Measurements from ENCODE around the gene CD79A. TPM values are rescaled to one million over a fixed set of nuclear protein-coding genes. Genes with fewer than 3 reads are reported as not detected.

CD79A gene
- total RNA-seq, 1 experiment from 2014 or later: 0.59 TPM

DNA sequence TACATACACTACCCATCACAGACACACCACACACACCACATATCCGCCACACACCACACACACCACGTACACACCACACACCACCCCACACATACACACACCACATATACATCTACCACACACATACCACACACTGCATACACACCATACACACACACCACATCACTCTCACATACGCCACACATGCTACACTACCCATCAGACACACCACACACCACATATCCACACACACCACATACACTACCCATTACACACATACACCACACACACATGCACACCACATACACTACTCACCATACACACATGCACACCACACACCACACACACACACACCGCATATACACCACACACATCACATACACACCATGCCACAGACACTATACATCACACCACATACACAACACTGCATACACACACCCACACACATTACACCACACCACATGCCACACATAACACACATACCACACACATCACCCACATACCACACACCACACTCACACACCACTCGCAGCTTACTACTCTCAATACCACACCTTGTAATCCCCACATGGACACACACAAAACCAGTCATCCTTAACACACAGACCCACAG, 41.7 kb downstream of the CD79A start:
- Histone ChIP-seq H3K27me3 (ENCODE audit: insufficient read depth, low read depth) (peaks cover 44% of the 10 kb centered on the region), H3K9me3 (ENCODE audit: insufficient read depth, low read depth) (no peaks in the 10 kb centered on the region), H3K4me3 (no peak overlapping the region), H3K27ac (no peak overlapping the region), H3K4me2 (no peak overlapping the region), H3K36me3 (ENCODE audit: low read depth) (no peaks in the 10 kb centered on the region), H4K20me1 (ENCODE audit: insufficient read depth) (no peaks in the 10 kb centered on the region), H3K9me2 (ENCODE audit: insufficient read depth) (no peaks in the 10 kb centered on the region), H3K4me1 (replicated peaks; ENCODE audit: insufficient read depth) (no peaks in the 10 kb centered on the region), H3K79me2 (ENCODE audit: low read depth) (no peaks in the 10 kb centered on the region), H2AFZ (no peak overlapping the region), H3F3A (ENCODE audit: insufficient read depth, low read depth) (peaks cover 20% of the 10 kb centered on the region; the same call in 1 of the 2 replicates)
- intact Hi-C loops (cut with micrococcal nuclease; ENCODE audit: unreplicated experiment): no loop called here
- POLR2A ChIA-PET (ENCODE audit: unreplicated experiment): no interaction called here
- CTCF ChIA-PET: no interaction called here
- no TSS peak for BruUV-seq (replicated peaks)
- TF ChIP-seq, protein P1, sequence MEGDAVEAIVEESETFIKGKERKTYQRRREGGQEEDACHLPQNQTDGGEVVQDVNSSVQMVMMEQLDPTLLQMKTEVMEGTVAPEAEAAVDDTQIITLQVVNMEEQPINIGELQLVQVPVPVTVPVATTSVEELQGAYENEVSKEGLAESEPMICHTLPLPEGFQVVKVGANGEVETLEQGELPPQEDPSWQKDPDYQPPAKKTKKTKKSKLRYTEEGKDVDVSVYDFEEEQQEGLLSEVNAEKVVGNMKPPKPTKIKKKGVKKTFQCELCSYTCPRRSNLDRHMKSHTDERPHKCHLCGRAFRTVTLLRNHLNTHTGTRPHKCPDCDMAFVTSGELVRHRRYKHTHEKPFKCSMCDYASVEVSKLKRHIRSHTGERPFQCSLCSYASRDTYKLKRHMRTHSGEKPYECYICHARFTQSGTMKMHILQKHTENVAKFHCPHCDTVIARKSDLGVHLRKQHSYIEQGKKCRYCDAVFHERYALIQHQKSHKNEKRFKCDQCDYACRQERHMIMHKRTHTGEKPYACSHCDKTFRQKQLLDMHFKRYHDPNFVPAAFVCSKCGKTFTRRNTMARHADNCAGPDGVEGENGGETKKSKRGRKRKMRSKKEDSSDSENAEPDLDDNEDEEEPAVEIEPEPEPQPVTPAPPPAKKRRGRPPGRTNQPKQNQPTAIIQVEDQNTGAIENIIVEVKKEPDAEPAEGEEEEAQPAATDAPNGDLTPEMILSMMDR (conservative IDR thresholded peaks at IDR 0.05): no peak
- TF ChIP-seq EZH2 (IDR thresholded peaks at IDR 0.05; ENCODE audit: low read depth): no peak
- DNase-seq: no peak

DNA sequence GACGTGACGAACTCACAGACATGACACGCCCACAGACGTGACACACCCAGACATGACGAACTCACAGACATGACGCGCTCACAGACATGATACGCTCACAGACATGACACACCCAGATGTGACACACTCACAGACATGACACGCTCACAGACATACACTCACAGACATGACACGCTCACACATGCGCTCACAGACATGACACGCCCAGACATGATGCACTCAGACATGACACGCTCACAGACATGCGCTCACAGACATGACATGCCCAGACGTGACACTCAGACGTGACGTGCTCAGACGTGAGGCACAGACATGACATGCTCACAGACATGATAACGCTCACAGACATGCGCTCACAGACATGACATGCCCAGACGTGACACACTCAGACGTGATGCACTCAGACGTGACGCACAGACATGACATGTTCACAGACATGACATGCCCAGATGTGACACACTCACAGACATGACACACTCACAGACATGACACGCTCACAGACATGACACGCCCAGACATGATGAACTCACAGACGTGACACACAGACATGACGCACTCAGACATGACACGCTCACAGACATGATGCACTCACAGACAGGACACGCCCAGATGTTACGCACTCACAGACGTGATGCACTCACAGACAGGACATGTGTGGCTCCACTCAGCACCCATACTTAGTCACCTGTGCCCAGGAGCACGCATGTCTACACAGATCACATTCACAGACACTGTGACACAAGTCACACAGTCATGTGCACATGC, 43.1 kb downstream of the CD79A start:
- H3K36me3 ChIP-seq (ENCODE audit: low read depth): no peaks in the 10 kb centered on the region
- H3K9me3 ChIP-seq (ENCODE audit: insufficient read depth, low read depth): no peaks in the 10 kb centered on the region
- H3K4me1 ChIP-seq (replicated peaks; ENCODE audit: insufficient read depth): no peaks in the 10 kb centered on the region
- intact Hi-C loops (cut with micrococcal nuclease; ENCODE audit: unreplicated experiment): no loop called here
- H3K4me3 ChIP-seq: no peak overlapping the region
- DNase-seq: no peak
- H3K79me2 ChIP-seq (ENCODE audit: low read depth): no peaks in the 10 kb centered on the region
- peaks cover 29% of the 10 kb centered on the region; the same call in 1 of the 2 replicates for H3F3A ChIP-seq (ENCODE audit: insufficient read depth, low read depth)
- no peak for TF ChIP-seq EZH2 (IDR thresholded peaks at IDR 0.05; ENCODE audit: low read depth)
- TF ChIP-seq, protein P1 (conservative IDR thresholded peaks at IDR 0.05): no peak
- H2AFZ ChIP-seq: no peak overlapping the region
- H3K27me3 ChIP-seq (ENCODE audit: insufficient read depth, low read depth): peaks cover 49% of the 10 kb centered on the region
- H3K9me2 ChIP-seq (ENCODE audit: insufficient read depth): no peaks in the 10 kb centered on the region
- BruUV-seq (replicated peaks): no TSS peak
- no peak overlapping the region for H3K4me2 ChIP-seq
- CTCF ChIA-PET: no interaction called here
- H3K27ac ChIP-seq: no peak overlapping the region
- H4K20me1 ChIP-seq (ENCODE audit: insufficient read depth): no peaks in the 10 kb centered on the region
- POLR2A ChIA-PET (ENCODE audit: unreplicated experiment): interaction anchor here (0.6 kb wide), 1 partner anchor 45 kb away, joined by 11 read pairs; no protein-coding TSS in a partner anchor

- Histone ChIP-seq H3K36me3 (ENCODE audit: low read depth) (no peaks in the 10 kb centered on the region), H3K4me3 (no peak overlapping the region), H3K4me2 (no peak overlapping the region), H3K4me1 (replicated peaks; ENCODE audit: insufficient read depth) (no peaks in the 10 kb centered on the region), H3K27me3 (ENCODE audit: insufficient read depth, low read depth) (peaks cover 54% of the 10 kb centered on the region), H3K9me2 (ENCODE audit: insufficient read depth) (no peaks in the 10 kb centered on the region), H4K20me1 (ENCODE audit: insufficient read depth) (no peaks in the 10 kb centered on the region), H2AFZ (no peak overlapping the region), H3K79me2 (ENCODE audit: low read depth) (no peaks in the 10 kb centered on the region), H3K27ac (no peak overlapping the region), H3K9me3 (ENCODE audit: insufficient read depth, low read depth) (no peaks in the 10 kb centered on the region), H3F3A (ENCODE audit: insufficient read depth, low read depth) (peaks cover 31% of the 10 kb centered on the region; the same call in 1 of the 2 replicates)
- no peak for TF ChIP-seq EZH2 (IDR thresholded peaks at IDR 0.05; ENCODE audit: low read depth)
- TF ChIP-seq, protein P1 (conservative IDR thresholded peaks at IDR 0.05): no peak
- ChIA-PET CTCF (no interaction called here), POLR2A (ENCODE audit: unreplicated experiment) (no interaction called here)
- DNase-seq: no peak
- no TSS peak for BruUV-seq (replicated peaks)
- intact Hi-C loops (cut with micrococcal nuclease; ENCODE audit: unreplicated experiment): no loop called here
These were observed 44.0 kb downstream of the CD79A start for GRCh38 chr19:41920882-41921576.

All from PC-9 (cell line).